ENCODE data around the gene TXNRD2.

Gene TXNRD2

DNA sequence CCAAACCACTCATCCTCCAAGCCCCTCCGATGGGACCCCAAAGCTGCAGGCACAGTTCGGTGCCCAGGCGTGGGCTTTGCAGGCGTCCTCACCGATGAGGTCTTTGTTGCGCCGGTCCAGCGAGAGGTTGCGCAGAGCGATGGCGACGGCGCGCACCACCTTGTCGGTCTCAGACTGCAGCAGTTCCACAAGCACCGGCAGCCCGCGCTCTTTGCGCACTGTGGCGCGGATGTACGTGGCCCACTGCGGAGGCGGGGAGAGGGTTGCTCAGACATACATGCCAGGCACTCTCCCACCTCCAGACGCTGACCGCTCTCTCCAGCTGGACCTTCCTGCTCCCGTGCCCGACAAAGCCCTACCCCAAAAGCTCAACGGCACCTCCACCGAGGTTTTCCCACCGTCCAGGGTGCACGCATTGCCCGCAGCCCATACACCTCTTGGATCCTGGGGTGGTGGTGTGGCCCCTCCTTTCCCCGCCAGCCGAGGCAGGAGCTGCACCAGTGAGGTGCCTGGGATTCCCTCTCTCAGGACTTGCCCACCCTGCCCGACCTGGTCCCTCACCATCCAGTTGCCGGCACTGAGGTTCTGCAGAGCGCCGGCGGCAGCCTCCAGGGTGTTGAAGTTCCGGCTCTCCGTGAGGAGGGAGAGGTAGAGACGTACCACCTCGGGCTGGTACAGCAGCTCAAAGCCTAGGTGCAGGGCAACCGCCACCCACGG is 32.1 kb upstream of the TXNRD2 start:
- CTCF ChIA-PET, result interaction anchor here (0.6 to 4.4 kb wide), 6 partner anchors 8 to 485 kb away, joined by 3 to 28 read pairs (median 6); no protein-coding TSS in a partner anchor
- no peaks in the 10 kb centered on the region for H3K9me3 Mint-ChIP-seq
- H3K36me3 Mint-ChIP-seq, result peaks cover 2% of the 10 kb centered on the region
- H3K4me3 Mint-ChIP-seq, result no peak overlapping the region
- no peak overlapping the region for H3K27ac Mint-ChIP-seq
- peaks cover 6% of the 10 kb centered on the region for H3K27me3 Mint-ChIP-seq
- H3K4me1 Mint-ChIP-seq, result peaks cover 15% of the 10 kb centered on the region
- DNase-seq, result no peak

DNA sequence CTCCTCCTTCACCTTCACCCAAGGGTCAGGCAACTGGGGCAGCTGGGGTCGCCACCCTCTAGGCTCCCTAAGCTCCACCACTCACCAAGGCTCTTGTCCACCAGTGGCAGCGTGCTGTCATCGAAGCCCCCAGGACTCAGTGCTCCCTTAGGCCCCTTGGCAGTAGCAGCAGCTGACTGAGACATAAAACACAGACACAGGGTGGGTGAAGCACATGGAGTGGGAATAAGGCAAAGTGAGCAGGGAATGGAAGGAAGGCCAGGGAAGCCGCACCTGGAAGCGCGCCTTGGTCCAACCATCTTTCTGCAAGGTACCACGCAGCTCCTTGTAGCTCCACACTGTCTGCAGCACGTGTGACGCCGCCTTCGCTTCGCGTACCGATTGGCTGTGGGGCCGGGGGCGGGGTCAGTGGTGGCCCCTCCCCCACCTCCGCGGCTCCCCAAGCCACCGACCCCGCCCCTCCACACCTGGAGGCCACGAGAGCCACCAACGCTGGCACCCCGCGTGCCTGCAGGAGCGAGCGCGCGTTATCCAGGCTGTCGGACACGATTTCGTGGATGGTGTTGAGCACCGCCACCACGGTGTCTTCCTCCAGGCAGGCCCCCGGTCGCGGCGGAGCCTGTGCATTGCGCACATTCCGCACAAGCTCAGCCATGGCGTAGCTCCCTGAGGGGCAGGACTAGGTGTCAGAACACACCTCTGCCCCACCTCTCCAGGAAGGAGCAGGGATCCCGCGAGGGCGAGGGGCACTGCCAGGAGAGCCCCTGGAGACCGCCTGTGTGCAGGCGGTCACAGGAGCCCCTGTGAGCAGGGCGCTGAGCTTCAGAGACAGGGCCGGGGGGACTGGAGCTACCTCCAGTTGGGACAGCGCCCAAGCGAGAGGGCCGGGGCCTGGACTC is 31.3 kb upstream of the TXNRD2 start:
- Mint-ChIP-seq H3K9me3 (no peaks in the 10 kb centered on the region), H3K4me3 (no peak overlapping the region), H3K36me3 (peaks cover 2% of the 10 kb centered on the region), H3K4me1 (peaks cover 15% of the 10 kb centered on the region), H3K27ac (no peak overlapping the region), H3K27me3 (peaks cover 6% of the 10 kb centered on the region)
- CTCF ChIA-PET, result interaction anchor here (0.9 to 4.4 kb wide), 5 partner anchors 9 to 242 kb away, joined by 4 to 28 read pairs (median 7); no protein-coding TSS in a partner anchor
- no peak for DNase-seq

DNA sequence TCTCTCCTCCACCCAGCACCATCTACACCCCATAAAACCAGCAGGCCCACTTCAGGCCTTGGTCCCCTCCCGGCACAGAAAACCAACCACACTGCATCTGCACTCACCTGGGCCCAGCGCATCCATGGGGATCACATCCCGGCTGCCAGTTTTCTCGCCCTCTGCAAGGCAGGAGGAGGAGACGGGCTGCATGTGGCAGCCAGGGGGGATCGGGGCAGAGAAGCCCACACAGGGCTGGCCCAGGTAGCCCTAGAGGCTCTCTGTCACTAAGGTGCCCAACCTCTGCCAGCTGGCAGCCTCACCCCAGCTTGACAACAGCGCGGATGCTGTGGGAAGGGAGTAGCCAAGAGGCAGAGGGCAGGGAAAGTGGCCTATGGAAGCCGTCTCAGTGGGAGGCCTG is 30.6 kb upstream of the TXNRD2 start:
- Mint-ChIP-seq H3K27me3 (peaks cover 6% of the 10 kb centered on the region), H3K27ac (peak overlapping the region; percentile 0), H3K4me3 (no peak overlapping the region), H3K9me3 (no peaks in the 10 kb centered on the region), H3K4me1 (peaks cover 15% of the 10 kb centered on the region), H3K36me3 (peaks cover 3% of the 10 kb centered on the region)
- no peak for DNase-seq
- CTCF ChIA-PET, result interaction anchor here (0.9 to 4.4 kb wide), 4 partner anchors 9 to 185 kb away, joined by 4 to 28 read pairs (median 12); no protein-coding TSS in a partner anchor

DNA sequence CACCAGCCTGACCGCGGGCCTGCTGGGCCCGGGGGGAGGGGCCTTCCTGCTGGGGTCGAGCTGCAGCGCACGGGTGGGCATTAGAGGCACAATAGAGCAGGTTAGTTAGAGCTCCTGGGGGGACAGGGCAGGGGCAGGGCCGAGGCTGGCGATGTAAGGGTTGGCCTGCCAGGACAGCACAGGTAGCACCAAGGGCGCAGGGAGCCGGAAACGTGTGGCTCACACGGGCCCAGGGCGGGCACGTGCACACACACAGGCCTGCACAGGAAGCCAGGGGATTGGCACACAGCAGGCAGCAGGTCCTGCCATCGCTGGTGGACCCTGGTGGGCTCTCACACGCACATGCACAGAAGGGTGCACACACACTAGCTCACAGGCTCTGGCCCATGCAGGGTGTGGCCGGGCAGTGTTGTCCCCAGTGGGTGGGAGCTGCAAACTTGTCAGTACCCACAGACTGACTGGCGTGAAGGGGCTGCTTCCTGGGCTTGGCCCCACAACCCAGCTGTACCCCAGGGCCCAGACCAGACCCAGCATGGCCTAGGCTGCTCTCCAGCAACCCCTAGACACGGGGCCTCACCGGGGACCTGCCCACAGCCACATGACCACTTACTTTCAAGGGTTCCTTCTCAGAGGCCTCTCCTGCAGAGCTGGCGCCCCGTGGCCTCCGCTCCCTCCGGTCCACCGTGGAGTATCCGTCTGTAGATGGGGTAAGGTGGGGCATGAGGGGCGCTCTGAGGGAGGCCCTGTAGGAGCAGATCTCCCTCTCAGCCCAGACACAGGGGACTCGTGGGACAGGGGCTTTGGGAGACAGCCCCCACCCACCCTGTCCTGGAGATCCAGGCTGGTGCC is 29.9 kb upstream of the TXNRD2 start:
- Mint-ChIP-seq H3K27ac (peak overlapping the region; percentile 0), H3K36me3 (peaks cover 6% of the 10 kb centered on the region), H3K27me3 (peaks cover 2% of the 10 kb centered on the region), H3K4me3 (no peak overlapping the region), H3K4me1 (peaks cover 15% of the 10 kb centered on the region), H3K9me3 (no peaks in the 10 kb centered on the region)
- peak; percentile 38 for DNase-seq
- CTCF ChIA-PET, result interaction anchor here (0.9 to 4.4 kb wide), 9 partner anchors 8 to 185 kb away, joined by 3 to 28 read pairs (median 5); no protein-coding TSS in a partner anchor

DNA sequence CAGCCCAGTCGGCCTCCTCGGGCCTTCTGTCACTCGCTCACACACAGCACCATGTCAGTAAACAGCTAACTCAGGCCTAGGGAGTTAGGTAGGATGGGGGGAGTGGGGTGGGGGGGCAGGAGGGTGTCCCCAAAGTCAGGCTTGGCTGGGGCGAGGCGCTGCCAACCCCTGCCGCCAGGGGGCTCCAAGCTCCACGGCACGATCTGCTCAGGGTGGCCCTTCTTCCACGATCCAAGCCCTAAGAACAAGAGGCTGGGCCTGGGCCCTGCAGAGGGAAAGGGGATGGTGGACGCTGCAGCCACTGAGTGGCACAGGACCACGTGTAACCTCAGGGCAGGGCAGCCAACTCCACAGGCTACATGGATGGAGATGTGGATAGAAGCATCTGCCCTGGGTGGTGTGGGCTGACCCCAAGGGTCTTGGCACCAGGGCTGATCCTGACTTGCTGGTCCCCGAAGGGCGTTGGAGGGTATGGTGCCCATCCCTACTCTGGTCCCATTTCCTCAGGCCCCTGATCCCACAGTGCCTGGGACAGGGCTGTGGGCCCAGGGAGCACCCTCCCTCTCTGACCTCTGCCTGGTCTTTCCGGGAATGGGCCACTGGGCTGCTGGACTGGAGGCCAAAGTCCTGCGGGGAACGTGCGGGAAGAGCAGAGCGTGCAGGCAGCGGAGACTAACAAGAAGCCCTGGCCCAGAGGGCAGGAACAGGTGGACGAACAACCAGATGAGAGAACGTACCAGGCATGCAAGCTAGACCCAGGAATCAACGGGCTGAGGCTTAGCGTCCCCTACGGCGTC is 29.1 kb upstream of the TXNRD2 start:
- Mint-ChIP-seq H3K9me3 (no peaks in the 10 kb centered on the region), H3K36me3 (peaks cover 6% of the 10 kb centered on the region), H3K4me3 (no peak overlapping the region), H3K27ac (peak overlapping the region; percentile 37), H3K4me1 (peaks cover 15% of the 10 kb centered on the region), H3K27me3 (no peaks in the 10 kb centered on the region)
- DNase-seq, result peak; percentile 85
- CTCF ChIA-PET, result interaction anchor here (0.7 to 4.4 kb wide), 12 partner anchors 11 to 240 kb away, joined by 3 to 28 read pairs (median 4); no protein-coding TSS in a partner anchor

DNA sequence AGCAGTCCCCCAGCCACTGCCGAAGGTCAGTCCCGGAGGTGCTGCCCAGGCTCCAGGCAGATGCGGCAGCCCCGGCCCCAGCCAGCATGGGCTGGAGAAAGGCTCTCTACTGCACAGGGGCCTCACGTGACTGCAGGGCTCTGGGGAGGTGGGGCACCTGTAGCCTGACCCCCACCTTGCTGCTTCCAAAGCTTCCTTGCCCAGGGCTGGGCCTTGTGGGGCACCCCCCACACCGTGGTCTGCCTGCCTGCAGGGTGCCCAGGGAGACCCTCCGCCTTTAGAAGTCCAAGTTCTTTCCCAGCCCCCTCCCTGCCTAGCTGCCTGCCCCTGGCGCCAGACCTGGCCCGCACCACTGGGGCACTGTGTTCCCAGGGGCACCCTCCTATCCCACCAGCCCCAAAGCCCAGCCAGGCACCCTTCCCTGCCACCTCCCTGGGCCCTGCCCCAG is 28.4 kb upstream of the TXNRD2 start:
- CTCF ChIA-PET, result interaction anchor here (0.7 to 4.4 kb wide), 10 partner anchors 12 to 239 kb away, joined by 3 to 28 read pairs (median 5); no protein-coding TSS in a partner anchor
- peaks cover 11% of the 10 kb centered on the region for H3K4me1 Mint-ChIP-seq
- no peaks in the 10 kb centered on the region for H3K9me3 Mint-ChIP-seq
- H3K27me3 Mint-ChIP-seq, result no peaks in the 10 kb centered on the region
- H3K27ac Mint-ChIP-seq, result no peak overlapping the region
- DNase-seq, result no peak
- no peak overlapping the region for H3K4me3 Mint-ChIP-seq
- peaks cover 6% of the 10 kb centered on the region for H3K36me3 Mint-ChIP-seq

DNA sequence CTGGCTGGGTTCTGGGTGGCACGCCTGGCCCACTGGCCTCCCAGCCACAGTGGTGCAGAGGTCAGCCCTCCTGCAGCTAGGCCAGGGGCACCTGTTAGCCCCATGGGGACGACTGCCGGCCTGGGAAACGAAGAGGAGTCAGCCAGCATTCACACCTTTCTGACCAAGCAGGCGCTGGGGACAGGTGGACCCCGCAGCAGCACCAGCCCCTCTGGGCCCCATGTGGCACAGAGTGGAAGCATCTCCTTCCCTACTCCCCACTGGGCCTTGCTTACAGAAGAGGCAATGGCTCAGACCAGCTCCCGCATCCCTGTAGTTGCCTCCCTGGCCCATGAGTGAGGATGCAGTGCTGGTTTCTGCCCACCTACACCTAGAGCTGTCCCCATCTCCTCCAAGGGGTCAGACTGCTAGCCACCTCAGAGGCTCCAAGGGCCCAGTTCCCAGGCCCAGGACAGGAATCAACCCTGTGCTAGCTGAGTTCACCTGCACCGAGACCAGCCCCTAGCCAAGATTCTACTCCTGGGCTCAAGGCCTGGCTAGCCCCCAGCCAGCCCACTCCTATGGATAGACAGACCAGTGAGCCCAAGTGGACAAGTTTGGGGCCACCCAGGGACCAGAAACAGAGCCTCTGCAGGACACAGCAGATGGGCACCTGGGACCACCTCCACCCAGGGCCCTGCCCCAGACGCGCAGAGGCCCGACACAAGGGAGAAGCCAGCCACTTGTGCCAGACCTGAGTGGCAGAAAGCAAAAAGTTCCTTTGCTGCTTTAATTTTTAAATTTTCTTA is 27.7 kb upstream of the TXNRD2 start:
- Mint-ChIP-seq H3K27me3 (no peaks in the 10 kb centered on the region), H3K36me3 (peaks cover 6% of the 10 kb centered on the region), H3K4me3 (no peak overlapping the region), H3K4me1 (peaks cover 8% of the 10 kb centered on the region), H3K27ac (no peak overlapping the region), H3K9me3 (no peaks in the 10 kb centered on the region)
- DNase-seq, result no peak
- CTCF ChIA-PET, result interaction anchor here (0.9 to 4.4 kb wide), 9 partner anchors 43 to 239 kb away, joined by 3 to 28 read pairs (median 5); no protein-coding TSS in a partner anchor

DNA sequence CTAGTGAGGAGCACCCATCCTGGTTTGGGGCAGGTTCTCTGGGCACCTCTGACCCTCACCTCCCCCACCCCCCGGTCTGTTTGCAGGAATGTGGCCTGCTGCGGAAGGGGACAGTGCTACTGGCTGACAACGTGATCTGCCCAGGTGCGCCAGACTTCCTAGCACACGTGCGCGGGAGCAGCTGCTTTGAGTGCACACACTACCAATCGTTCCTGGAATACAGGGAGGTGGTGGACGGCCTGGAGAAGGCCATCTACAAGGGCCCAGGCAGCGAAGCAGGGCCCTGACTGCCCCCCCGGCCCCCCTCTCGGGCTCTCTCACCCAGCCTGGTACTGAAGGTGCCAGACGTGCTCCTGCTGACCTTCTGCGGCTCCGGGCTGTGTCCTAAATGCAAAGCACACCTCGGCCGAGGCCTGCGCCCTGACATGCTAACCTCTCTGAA is 26.9 kb upstream of the TXNRD2 start:
- CTCF ChIA-PET, result interaction anchor here (1.0 to 1.8 kb wide), 3 partner anchors 44 to 161 kb away, joined by 4 to 5 read pairs (median 5); no protein-coding TSS in a partner anchor

DNA sequence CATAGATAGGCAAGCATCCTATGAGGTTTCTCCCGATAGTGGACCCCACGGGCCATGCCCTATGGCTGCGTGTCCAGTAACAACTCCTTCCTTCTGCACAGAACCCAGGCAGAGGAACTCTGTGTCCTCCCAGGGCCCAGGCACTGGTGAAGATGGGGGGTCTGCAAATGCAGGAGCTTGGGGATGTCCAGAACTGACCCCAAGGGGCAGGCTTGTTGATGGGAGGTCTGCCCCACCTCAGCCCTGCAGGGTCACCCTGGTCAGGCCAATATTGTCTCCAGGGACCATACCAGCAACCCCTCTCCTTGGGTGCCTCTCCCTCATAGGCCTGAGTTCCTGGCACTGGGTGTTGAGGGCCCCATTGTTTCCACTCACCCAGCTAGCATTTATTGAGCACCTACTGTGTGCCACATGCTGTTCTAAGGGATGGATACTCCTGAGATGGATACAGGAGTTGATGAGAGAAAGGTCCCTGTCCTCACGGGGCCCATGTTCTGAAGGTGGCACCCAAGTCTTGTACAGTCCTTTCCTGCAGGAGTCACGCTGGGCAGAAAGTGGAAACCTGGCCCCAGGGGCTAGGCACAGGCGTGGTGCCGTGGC is 26.3 kb upstream of the TXNRD2 start:
- no peak for DNase-seq
- H3K27me3 Mint-ChIP-seq, result no peaks in the 10 kb centered on the region
- H3K4me1 Mint-ChIP-seq, result peaks cover 8% of the 10 kb centered on the region
- H3K36me3 Mint-ChIP-seq, result peaks cover 6% of the 10 kb centered on the region
- CTCF ChIA-PET, result interaction anchor here (1.4 kb wide), 1 partner anchor 47 kb away, joined by 5 read pairs; no protein-coding TSS in a partner anchor
- no peak overlapping the region for H3K4me3 Mint-ChIP-seq
- H3K27ac Mint-ChIP-seq, result no peak overlapping the region
- H3K9me3 Mint-ChIP-seq, result no peaks in the 10 kb centered on the region

More for the DNA sequence above, 26.9 kb upstream of the TXNRD2 start:
- no peak overlapping the region for H3K4me3 Mint-ChIP-seq
- H3K9me3 Mint-ChIP-seq, result no peaks in the 10 kb centered on the region
- H3K27ac Mint-ChIP-seq, result no peak overlapping the region
- no peak for DNase-seq
- peaks cover 6% of the 10 kb centered on the region for H3K36me3 Mint-ChIP-seq
- H3K4me1 Mint-ChIP-seq, result peaks cover 8% of the 10 kb centered on the region
- H3K27me3 Mint-ChIP-seq, result no peaks in the 10 kb centered on the region

DNA sequence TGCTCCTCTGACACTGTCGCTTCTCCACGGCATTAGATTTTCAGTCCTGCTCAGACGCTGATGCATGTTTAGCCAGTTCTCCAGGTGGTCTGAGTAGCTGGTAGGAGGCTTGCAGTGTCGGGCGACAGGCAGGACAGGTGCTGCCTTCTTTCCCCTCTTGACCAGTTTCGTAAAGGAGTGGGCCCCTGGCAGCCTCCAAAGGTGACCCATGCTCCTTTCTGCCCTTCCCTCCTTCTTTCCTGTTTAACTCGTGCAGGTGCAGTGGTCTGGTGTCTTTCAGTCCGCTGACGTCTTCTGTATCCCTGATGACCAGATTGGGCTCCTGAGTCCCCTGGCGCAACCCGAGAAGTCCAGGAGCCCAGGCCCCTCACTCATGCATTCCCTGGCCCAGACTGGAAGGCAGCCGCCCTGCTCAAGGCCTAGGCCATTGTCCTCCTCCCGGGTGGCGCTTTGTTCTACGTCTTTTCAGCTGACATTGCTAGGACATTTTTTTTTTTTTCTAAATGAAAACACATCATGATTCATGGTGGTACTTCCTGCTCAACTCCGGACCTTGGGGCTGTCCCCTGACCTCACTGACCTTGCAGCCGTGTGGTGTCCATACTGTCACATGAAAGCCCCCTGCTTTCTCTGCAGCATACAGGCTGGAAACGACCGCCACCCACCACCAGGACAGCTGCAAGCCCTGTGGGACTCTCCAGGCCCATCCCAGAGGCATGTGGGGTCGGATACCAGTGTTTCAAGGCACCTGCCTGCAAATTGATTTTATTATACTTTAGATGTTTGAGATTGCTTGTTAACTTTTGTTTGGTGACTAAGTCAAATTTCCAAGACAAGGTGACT is 25.5 kb upstream of the TXNRD2 start:
- Mint-ChIP-seq H3K4me1 (peaks cover 8% of the 10 kb centered on the region), H3K9me3 (no peaks in the 10 kb centered on the region), H3K27ac (no peak overlapping the region), H3K27me3 (no peaks in the 10 kb centered on the region), H3K36me3 (peaks cover 6% of the 10 kb centered on the region), H3K4me3 (no peak overlapping the region)
- CTCF ChIA-PET, result interaction anchor here (1.4 kb wide), 1 partner anchor 47 kb away, joined by 3 read pairs; no protein-coding TSS in a partner anchor
- DNase-seq, result no peak

All from activated naive CD4-positive, alpha-beta T cell treated with anti-CD3 and anti-CD28 coated beads, Interleukin-2, amount 10 ng/mL, durations not matched to agents 7 days and 5 days (primary cell).